Dermis blood vessel endothelial cell (primary cell): ENCODE measurements around the gene CHN2. TPM values are rescaled to one million over a fixed set of nuclear protein-coding genes. Genes with fewer than 3 reads are reported as not detected.

ENCODE experiments used
- DNase-seq: peaks from one replicate; pipeline ENCODE4 v3.0.0; 2010
- total RNA-seq: library from RNA; depleted of rRNA; stranded (reverse); fragments of >200 nt; gene quantifications from 2 replicates; pipeline ENCODE4 v1.2.3, GENCODE V29; 2014

The CHN2 gene
- total RNA-seq, 1 donor from 2014 or later, result 6.5 TPM

- no peak for DNase-seq
Measured at GRCh38 chr7:29229066-29229465, 34.5 kb downstream of the CHN2 start.

- no peak for DNase-seq
Measured at GRCh38 chr7:29229946-29230345, 35.4 kb downstream of the CHN2 start.

- no peak for DNase-seq
Measured at GRCh38 chr7:29230871-29231345, 36.3 kb downstream of the CHN2 start.

GRCh38 chr7:29231671-29232232, 37.2 kb downstream of the CHN2 start:
- no peak for DNase-seq

GRCh38 chr7:29234438-29234837, 39.9 kb downstream of the CHN2 start:
- DNase-seq, result no peak

- DNase-seq, result no peak
Measured at GRCh38 chr7:29236071-29236580, 41.6 kb downstream of the CHN2 start.

- DNase-seq, result no peak
Measured at GRCh38 chr7:29236649-29237048, 42.1 kb downstream of the CHN2 start.

GRCh38 chr7:29237489-29237888, 42.9 kb downstream of the CHN2 start:
- no peak for DNase-seq

GRCh38 chr7:29239638-29240037, 45.1 kb downstream of the CHN2 start:
- peak; percentile 45 for DNase-seq

GRCh38 chr7:29242265-29242664, 47.7 kb downstream of the CHN2 start:
- no peak for DNase-seq

GRCh38 chr7:29243910-29244655, 49.5 kb downstream of the CHN2 start:
- no peak for DNase-seq

GRCh38 chr7:29247224-29247962, 52.8 kb downstream of the CHN2 start:
- no peak for DNase-seq

- no peak for DNase-seq
Measured at GRCh38 chr7:29247963-29248236, 53.3 kb downstream of the CHN2 start.

- DNase-seq, result no peak
Measured at GRCh38 chr7:29248713-29249382, 54.3 kb downstream of the CHN2 start.

GRCh38 chr7:29249383-29249750, 54.8 kb downstream of the CHN2 start:
- no peak for DNase-seq

GRCh38 chr7:29249860-29250259, 55.3 kb downstream of the CHN2 start:
- DNase-seq, result no peak

- DNase-seq, result no peak
Measured at GRCh38 chr7:29253225-29253624, 58.6 kb downstream of the CHN2 start.

GRCh38 chr7:29254591-29254990, 60.0 kb downstream of the CHN2 start:
- peak; percentile 32 for DNase-seq

- DNase-seq, result peak; percentile 48
Measured at GRCh38 chr7:29255199-29255878, 60.8 kb downstream of the CHN2 start.

- DNase-seq, result peak; percentile 30
Measured at GRCh38 chr7:29255906-29256692, 61.5 kb downstream of the CHN2 start.

- DNase-seq, result no peak
Measured at GRCh38 chr7:29256693-29257002, 62.1 kb downstream of the CHN2 start.

GRCh38 chr7:29258951-29259350, 64.4 kb downstream of the CHN2 start:
- DNase-seq, result no peak
